PC-9 (cell line): Measurements from ENCODE around the gene AFF2. TPM values are rescaled to one million over a fixed set of nuclear protein-coding genes. Genes with fewer than 3 reads are reported as not detected.

Experiments used
- BruUV-seq: library from RNA; stranded (reverse); fragments of 400-500 nt; replicated peaks from 2 replicates; lab custom pipeline; 2021; lab: Mats Ljungman, UMichigan
- CTCF ChIA-PET: fragments of 300-600 bp; sonication (Branson Sonifier 250); formaldehyde crosslinking; loops from one replicate; lab custom pipeline; 2022; ENCODE audit warnings: antibody characterized with exemption; lab: Charles Lee
- POLR2A ChIA-PET: fragments of 300-600 bp; sonication (Branson Sonifier 250); formaldehyde crosslinking; loops from one replicate; lab custom pipeline; 2022; ENCODE audit warnings: antibody characterized with exemption; ENCODE audit not compliant: unreplicated experiment; lab: Charles Lee
- DNase-seq, 2 experiments: peaks; one replicate each; pipeline versions ENCODE4 v3.0.0 to v3.0.0-alpha.2; 2015 to 2022; ENCODE audit warnings: mixed read lengths in 1 of 2
- H2AFZ ChIP-seq: fragments of 200-600 bp; sonication (generic); 2 replicates; pipeline ENCODE4 v1.8.1; 2017; ENCODE audit warnings: antibody characterized with exemption
- H3F3A ChIP-seq: fragments of 200-600 bp; sonication (generic); 2 replicates; pipeline ENCODE4 v1.8.1; 2017; ENCODE audit warnings: antibody characterized with exemption, mild to moderate bottlenecking, low read depth; ENCODE audit not compliant: insufficient read depth
- H3K27ac ChIP-seq: fragments of 200-600 bp; sonication (generic); 2 replicates; pipeline ENCODE4 v1.6.1; 2016; ENCODE audit warnings: mixed run types
- H3K27me3 ChIP-seq: fragments of 200-600 bp; sonication (generic); 2 replicates; pipeline ENCODE4 v1.6.1; 2016; ENCODE audit warnings: low read depth, mixed run types; ENCODE audit not compliant: insufficient read depth
- H3K36me3 ChIP-seq: fragments of 200-600 bp; sonication (generic); 2 replicates; pipeline ENCODE4 v1.6.1; 2016; ENCODE audit warnings: low read depth, mixed run types
- H3K4me1 ChIP-seq: fragments of 200-600 bp; sonication (generic); replicated peaks from 2 replicates; pipeline ENCODE4 v1.6.1; 2016; ENCODE audit warnings: mixed run types; ENCODE audit not compliant: insufficient read depth
- H3K4me2 ChIP-seq: fragments of 200-600 bp; sonication (generic); 2 replicates; pipeline ENCODE4 v1.6.1; 2017; ENCODE audit warnings: mixed run types
- H3K4me3 ChIP-seq: fragments of 200-600 bp; sonication (generic); 2 replicates; pipeline ENCODE4 v1.6.1; 2016; ENCODE audit warnings: mixed run types
- H3K79me2 ChIP-seq: fragments of 200-600 bp; sonication (generic); 2 replicates; pipeline ENCODE4 v1.6.1; 2017; ENCODE audit warnings: low read depth, mixed run types
- H3K9me2 ChIP-seq: fragments of 200-600 bp; sonication (generic); 2 replicates; pipeline ENCODE4 v1.8.1; 2017; ENCODE audit warnings: mild to moderate bottlenecking; ENCODE audit not compliant: insufficient read depth
- H3K9me3 ChIP-seq: fragments of 200-600 bp; sonication (generic); 2 replicates; pipeline ENCODE4 v1.8.1; 2016; ENCODE audit warnings: low read depth; ENCODE audit not compliant: insufficient read depth
- H4K20me1 ChIP-seq: fragments of 200-600 bp; sonication (generic); 2 replicates; pipeline ENCODE4 v1.8.1; 2017; ENCODE audit not compliant: insufficient read depth
- CTCF ChIP-seq: fragments of 200-600 bp; sonication (generic); conservative IDR thresholded peaks from 2 replicates; pipeline ENCODE4 v1.6.1; 2017; ENCODE audit warnings: mixed run types, antibody characterized with exemption, mild to moderate bottlenecking, moderate library complexity
- EZH2 ChIP-seq: fragments of 200-600 bp; sonication (generic); IDR thresholded peaks from 2 replicates; pipeline ENCODE4 v1.8.0; 2017; ENCODE audit warnings: antibody characterized with exemption, low read depth
- intact Hi-C: fragments of 100-400 bp; cut with micrococcal nuclease; formaldehyde crosslinking; loops from one replicate; pipeline ENCODE4 v1.10.0; 2022; ENCODE audit not compliant: unreplicated experiment
- total RNA-seq: library from RNA; stranded (reverse); gene quantifications from 2 replicates; pipeline ENCODE4 v1.2.3, GENCODE V29; 2021

Gene AFF2
- total RNA-seq, 1 experiment from 2014 or later, result not detected

DNA sequence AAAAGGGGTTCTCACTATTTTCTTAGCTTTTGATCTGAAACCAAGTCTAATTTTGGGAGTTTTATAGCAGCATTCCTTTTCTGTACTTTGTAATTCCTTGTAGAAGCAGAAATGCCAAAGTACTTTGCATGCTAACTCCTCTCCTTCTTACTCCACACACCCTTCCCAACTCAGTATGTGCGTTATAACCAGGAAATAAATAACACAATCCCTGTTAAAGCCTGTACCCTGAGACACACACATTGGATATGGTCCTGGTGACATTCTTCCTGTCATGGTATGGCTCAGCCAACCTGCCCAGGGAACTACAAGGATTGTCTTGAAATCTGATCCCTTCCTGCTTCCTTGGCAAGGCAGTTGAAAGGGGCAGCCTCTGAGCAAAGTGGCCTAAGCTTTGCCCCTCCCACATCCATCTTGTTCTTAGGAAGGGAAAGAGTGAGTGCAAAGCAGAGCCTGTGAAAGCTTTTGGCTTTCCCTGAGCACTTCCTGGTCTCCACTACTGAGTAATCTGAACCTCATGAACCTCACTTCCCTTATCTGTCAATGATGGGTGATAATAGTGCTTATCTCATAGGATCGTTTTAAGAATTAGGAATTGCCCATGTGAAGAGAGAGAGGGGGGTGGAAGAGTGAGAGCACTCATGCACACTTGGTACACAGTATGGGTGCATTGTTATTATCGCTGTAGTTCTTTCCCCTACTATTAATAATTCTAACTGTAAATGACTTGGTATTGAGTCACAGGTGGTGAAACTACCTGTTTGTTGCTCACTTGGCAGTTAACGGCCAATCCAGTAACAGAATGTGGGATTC is 109.3 kb downstream of the AFF2 start:
- CTCF ChIA-PET, result no interaction called here

GRCh38 chrX:148610328-148610698 is 109.9 kb downstream of the AFF2 start:
- Histone ChIP-seq H3K4me2 (no peak overlapping the region), H3K27ac (no peak overlapping the region), H3K4me3 (no peak overlapping the region), H3F3A (no peaks in the 10 kb centered on the region), H3K79me2 (no peaks in the 10 kb centered on the region), H3K4me1 (no peaks in the 10 kb centered on the region), H3K36me3 (no peaks in the 10 kb centered on the region), H4K20me1 (no peaks in the 10 kb centered on the region), H3K9me2 (no peaks in the 10 kb centered on the region), H2AFZ (no peak overlapping the region), H3K9me3 (no peaks in the 10 kb centered on the region), H3K27me3 (no peaks in the 10 kb centered on the region)
- CTCF ChIA-PET, result no interaction called here
- POLR2A ChIA-PET, result no interaction called here
- no peak for TF ChIP-seq CTCF
- no peak for TF ChIP-seq EZH2
- no TSS peak for BruUV-seq
- intact Hi-C loops, result no loop called here
- no peak for DNase-seq

More for the DNA sequence above, 109.3 kb downstream of the AFF2 start:
- intact Hi-C loops, result no loop called here
- Histone ChIP-seq H3K4me2 (no peak overlapping the region), H3K9me3 (no peaks in the 10 kb centered on the region), H3K4me3 (no peak overlapping the region), H3K36me3 (no peaks in the 10 kb centered on the region), H4K20me1 (no peaks in the 10 kb centered on the region), H3K27ac (no peak overlapping the region), H2AFZ (no peak overlapping the region), H3K9me2 (no peaks in the 10 kb centered on the region), H3K79me2 (no peaks in the 10 kb centered on the region), H3F3A (no peaks in the 10 kb centered on the region), H3K4me1 (no peaks in the 10 kb centered on the region), H3K27me3 (no peaks in the 10 kb centered on the region)
- POLR2A ChIA-PET, result no interaction called here
- TF ChIP-seq EZH2 (no peak), CTCF (no peak)
- no TSS peak for BruUV-seq
- DNase-seq, result no peak

DNA sequence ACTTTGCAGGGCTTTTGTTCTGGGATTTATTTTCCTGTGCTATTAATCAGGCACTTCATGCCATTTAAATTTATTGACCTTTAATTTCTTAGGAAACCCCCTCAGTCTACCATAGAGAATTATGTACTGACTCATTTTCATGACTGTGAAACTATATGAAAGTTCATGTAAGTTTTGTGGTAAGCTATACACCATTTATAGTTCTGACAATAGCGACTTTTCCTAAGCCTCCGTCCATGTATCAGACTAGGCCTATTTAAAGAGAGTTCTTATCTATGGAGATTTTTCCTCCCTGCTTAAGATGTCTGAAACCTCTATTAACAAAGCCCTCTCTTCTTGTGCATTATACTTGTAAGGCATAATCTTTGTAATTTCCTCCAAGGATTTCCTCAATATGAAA is 111.6 kb downstream of the AFF2 start:
- intact Hi-C loops, result no loop called here
- Histone ChIP-seq H3F3A (no peaks in the 10 kb centered on the region), H3K9me3 (no peaks in the 10 kb centered on the region), H3K79me2 (no peaks in the 10 kb centered on the region), H3K4me3 (no peak overlapping the region), H2AFZ (no peak overlapping the region), H3K36me3 (no peaks in the 10 kb centered on the region), H4K20me1 (no peaks in the 10 kb centered on the region), H3K4me1 (no peaks in the 10 kb centered on the region), H3K9me2 (no peaks in the 10 kb centered on the region), H3K4me2 (no peak overlapping the region), H3K27ac (no peak overlapping the region), H3K27me3 (no peaks in the 10 kb centered on the region)
- TF ChIP-seq CTCF (no peak), EZH2 (no peak)
- POLR2A ChIA-PET, result no interaction called here
- DNase-seq, result no peak
- BruUV-seq, result no TSS peak
- CTCF ChIA-PET, result no interaction called here
